ENCODE measurements around the gene TBC1D5. TPM values are rescaled to one million over a fixed set of nuclear protein-coding genes. Genes with fewer than 3 reads are reported as not detected.

Gene TBC1D5
- total RNA-seq, 4 donors from 2014 or later, result 21.3 to 86.4 (median 48.1) TPM

DNA sequence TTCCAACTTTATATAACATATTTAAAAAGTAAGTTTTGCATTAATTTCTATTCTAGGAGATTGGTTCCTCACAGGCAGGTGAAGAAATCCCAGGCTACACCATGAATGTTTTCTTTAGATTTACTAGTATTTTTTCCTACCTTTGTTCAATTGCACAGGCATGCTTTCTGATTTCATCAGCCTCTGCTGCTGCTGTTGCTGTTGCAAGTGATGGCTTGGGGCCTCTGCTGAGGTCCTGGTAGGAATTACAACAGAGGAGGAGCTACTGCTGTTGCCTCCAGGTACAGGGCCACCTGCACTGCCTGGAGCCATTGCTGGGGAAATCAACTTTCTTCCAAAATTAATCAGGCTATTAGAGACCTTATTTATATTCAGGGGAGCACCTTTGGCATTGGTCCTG lies 504.4 kb downstream of the TBC1D5 start:
- H3K27ac ChIP-seq, result no peak overlapping the region
- no peak for DNase-seq
- H3K4me1 ChIP-seq, result no peaks in the 10 kb centered on the region
- TF ChIP-seq POLR2A (IDR thresholded peaks at IDR 0.05), result no peak
- no peaks in the 10 kb centered on the region for H3K27me3 ChIP-seq
- in situ Hi-C loops (cut with MboI; ENCODE audit: low pct_ligation_motif_present in 1 of 4, low pct_unique_long_range_greater_than_20kb in 1 of 4, low sequenced_read_pairs in 3 of 4) (loop anchor here in 3 of 4 donors (10.0 to 25.0 kb wide), 4 partner anchors 401 to 633 kb away; partner anchors contain the start of gene DAZL (in 2 of the 3)), intact Hi-C loops (cut with DNase I; ENCODE audit: low total_unique reads) (no loop called here)
- H3K4me3 ChIP-seq, result no peak overlapping the region
- H3K9me3 ChIP-seq, result no peaks in the 10 kb centered on the region
- H3K36me3 ChIP-seq, result peaks cover 0 to 3% (median 0%) of the 10 kb centered on the region in 4 donors

DNA sequence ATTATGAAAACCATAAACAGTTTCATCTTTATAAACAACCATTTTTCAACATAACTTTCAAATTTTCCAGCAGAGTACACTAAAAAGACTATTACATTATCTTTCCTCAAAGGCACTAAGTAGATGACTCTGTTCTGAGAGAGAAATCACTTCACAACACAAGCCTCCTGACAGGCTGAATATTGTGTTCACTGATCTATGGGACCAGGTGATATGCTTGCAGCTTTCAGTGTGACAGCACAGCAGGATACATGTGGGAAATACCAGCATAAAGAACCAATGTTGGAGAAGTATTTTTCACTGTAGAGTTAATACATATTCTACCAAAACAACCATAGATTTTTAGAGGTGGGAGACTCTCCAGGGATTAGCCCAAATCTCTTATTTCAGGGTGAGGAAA lies 507.1 kb downstream of the TBC1D5 start:
- no peak for DNase-seq
- in situ Hi-C loops (cut with MboI; ENCODE audit: low pct_ligation_motif_present in 1 of 4, low pct_unique_long_range_greater_than_20kb in 1 of 4, low sequenced_read_pairs in 3 of 4) (loop anchor here in 3 of 4 donors (10.0 to 25.0 kb wide), 4 partner anchors 398 to 631 kb away; partner anchors contain the start of gene DAZL (in 2 of the 3)), intact Hi-C loops (cut with DNase I; ENCODE audit: low total_unique reads) (no loop called here)
- no peak for TF ChIP-seq EP300 (IDR thresholded peaks at IDR 0.05; ENCODE audit: low read depth)
- TF ChIP-seq, protein P1, sequence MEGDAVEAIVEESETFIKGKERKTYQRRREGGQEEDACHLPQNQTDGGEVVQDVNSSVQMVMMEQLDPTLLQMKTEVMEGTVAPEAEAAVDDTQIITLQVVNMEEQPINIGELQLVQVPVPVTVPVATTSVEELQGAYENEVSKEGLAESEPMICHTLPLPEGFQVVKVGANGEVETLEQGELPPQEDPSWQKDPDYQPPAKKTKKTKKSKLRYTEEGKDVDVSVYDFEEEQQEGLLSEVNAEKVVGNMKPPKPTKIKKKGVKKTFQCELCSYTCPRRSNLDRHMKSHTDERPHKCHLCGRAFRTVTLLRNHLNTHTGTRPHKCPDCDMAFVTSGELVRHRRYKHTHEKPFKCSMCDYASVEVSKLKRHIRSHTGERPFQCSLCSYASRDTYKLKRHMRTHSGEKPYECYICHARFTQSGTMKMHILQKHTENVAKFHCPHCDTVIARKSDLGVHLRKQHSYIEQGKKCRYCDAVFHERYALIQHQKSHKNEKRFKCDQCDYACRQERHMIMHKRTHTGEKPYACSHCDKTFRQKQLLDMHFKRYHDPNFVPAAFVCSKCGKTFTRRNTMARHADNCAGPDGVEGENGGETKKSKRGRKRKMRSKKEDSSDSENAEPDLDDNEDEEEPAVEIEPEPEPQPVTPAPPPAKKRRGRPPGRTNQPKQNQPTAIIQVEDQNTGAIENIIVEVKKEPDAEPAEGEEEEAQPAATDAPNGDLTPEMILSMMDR (IDR thresholded peaks at IDR 0.05), result no peak
- no peak for TF ChIP-seq POLR2A (IDR thresholded peaks at IDR 0.05)
- no peak for TF ChIP-seq POLR2AphosphoS5 (IDR thresholded peaks at IDR 0.05)
- no peaks in the 10 kb centered on the region for H3K4me1 ChIP-seq
- H3K36me3 ChIP-seq, result peaks cover 0 to 3% (median 0%) of the 10 kb centered on the region in 4 donors
- H3K9me3 ChIP-seq, result no peaks in the 10 kb centered on the region
- no peak overlapping the region for H3K27ac ChIP-seq
- no peak overlapping the region for H3K4me3 ChIP-seq
- no peaks in the 10 kb centered on the region for H3K27me3 ChIP-seq

DNA sequence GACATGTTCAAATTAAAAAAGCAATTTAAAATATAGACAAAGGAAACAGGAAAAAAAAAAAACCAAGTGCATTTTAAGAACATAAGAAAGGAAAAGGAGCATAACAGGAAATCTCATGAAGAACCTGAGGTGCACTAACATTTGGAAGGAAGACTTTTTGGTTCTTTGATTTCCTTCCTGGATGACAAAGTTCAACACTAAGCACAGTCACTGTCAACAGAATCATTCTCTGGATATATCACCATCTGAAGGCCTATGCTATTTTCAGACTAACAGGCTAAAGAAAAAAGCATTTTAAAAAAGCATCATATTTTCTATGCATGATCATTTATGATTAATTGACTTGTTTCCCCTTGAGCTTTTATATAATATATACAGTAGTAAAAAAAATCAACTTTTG lies 508.0 kb downstream of the TBC1D5 start:
- intact Hi-C loops (cut with DNase I; ENCODE audit: low total_unique reads), result no loop called here
- peaks cover 0 to 3% (median 0%) of the 10 kb centered on the region in 4 donors for H3K36me3 ChIP-seq
- in situ Hi-C loops (cut with MboI; ENCODE audit: low pct_ligation_motif_present in 1 of 4, low pct_unique_long_range_greater_than_20kb in 1 of 4, low sequenced_read_pairs in 3 of 4), result loop anchor here in 3 of 4 donors (5.0 to 25.0 kb wide), 5 partner anchors 397 to 632 kb away; partner anchors contain the start of gene DAZL (in 2 of the 3)
- no peaks in the 10 kb centered on the region for H3K27me3 ChIP-seq
- H3K9me3 ChIP-seq, result no peaks in the 10 kb centered on the region
- no peak for TF ChIP-seq EP300 (IDR thresholded peaks at IDR 0.05; ENCODE audit: low read depth)
- TF ChIP-seq, protein P1 (IDR thresholded peaks at IDR 0.05), result no peak
- TF ChIP-seq POLR2AphosphoS5 (IDR thresholded peaks at IDR 0.05), result no peak
- no peak for TF ChIP-seq POLR2A (IDR thresholded peaks at IDR 0.05)
- H3K4me3 ChIP-seq, result no peak overlapping the region
- H3K27ac ChIP-seq, result no peak overlapping the region
- no peak for DNase-seq
- H3K4me1 ChIP-seq, result no peaks in the 10 kb centered on the region

DNA sequence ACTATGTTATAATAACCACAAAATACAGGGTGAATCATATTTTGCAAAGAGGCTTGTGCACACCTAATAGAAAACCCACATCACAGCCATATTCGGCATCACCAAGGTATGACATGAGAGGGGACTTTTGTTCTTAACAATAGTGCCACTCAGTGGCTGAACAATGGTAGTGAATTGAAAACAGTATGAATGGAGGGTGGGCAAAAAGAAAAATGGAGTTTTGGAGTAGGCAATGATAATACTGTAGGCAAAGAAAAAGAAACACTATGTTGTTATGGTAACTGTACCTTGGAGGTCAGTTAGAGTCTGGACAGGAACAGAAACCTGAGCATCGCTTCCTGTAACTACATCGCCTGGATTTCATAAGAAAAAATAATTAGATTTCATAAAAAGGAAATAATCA lies 509.0 kb downstream of the TBC1D5 start:
- Histone ChIP-seq H3K9me3 (no peaks in the 10 kb centered on the region), H3K27me3 (no peaks in the 10 kb centered on the region), H3K4me3 (no peak overlapping the region), H3K36me3 (peaks cover 0 to 3% (median 0%) of the 10 kb centered on the region in 4 donors), H3K27ac (no peak overlapping the region), H3K4me1 (no peaks in the 10 kb centered on the region)
- in situ Hi-C loops (cut with MboI; ENCODE audit: low pct_ligation_motif_present in 1 of 4, low pct_unique_long_range_greater_than_20kb in 1 of 4, low sequenced_read_pairs in 3 of 4), result loop anchor here in 3 of 4 donors (5.0 to 25.0 kb wide), 5 partner anchors 396 to 631 kb away; partner anchors contain the start of gene DAZL (in 2 of the 3)
- 55 to 67% methylated on average over 3 of the region's 3 CpGs for WGBS, 2 donors (ENCODE audit: low coverage in 1 of 2)
- DNase-seq, result no peak
- intact Hi-C loops (cut with DNase I; ENCODE audit: low total_unique reads), result no loop called here
- TF ChIP-seq POLR2AphosphoS5 (IDR thresholded peaks at IDR 0.05), result no peak
- TF ChIP-seq, protein P1 (IDR thresholded peaks at IDR 0.05), result peak; percentile 42 to 74 (median 63)
- TF ChIP-seq EP300 (IDR thresholded peaks at IDR 0.05; ENCODE audit: low read depth), result no peak

DNA sequence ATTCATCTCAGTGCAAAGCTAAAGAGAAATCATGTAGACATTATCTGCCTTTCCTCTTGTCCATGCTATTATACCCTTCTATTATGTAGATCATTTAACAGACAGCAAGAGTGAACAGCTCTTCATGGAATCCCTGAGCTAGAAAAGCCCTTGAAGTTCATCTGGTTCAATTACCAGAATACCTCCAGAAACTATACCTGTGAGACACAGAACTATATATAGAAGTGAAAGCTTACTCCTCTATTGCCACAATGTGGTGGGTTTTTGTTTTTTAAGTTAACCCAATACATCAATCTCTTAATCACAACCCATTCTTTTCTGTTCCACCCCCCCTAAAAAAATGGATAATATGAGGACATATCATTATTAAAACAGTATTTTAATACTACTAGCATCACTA lies 510.0 kb downstream of the TBC1D5 start:
- H3K27me3 ChIP-seq, result no peaks in the 10 kb centered on the region
- H3K4me3 ChIP-seq, result no peak overlapping the region
- no peak for DNase-seq
- intact Hi-C loops (cut with DNase I; ENCODE audit: low total_unique reads) (no loop called here), in situ Hi-C loops (cut with MboI; ENCODE audit: low pct_ligation_motif_present in 1 of 4, low pct_unique_long_range_greater_than_20kb in 1 of 4, low sequenced_read_pairs in 3 of 4) (loop anchor here in 3 of 4 donors (5.0 to 25.0 kb wide), 5 partner anchors 395 to 630 kb away; partner anchors contain the start of gene DAZL (in 2 of the 3))
- peaks cover 0 to 2% (median 0%) of the 10 kb centered on the region in 4 donors for H3K36me3 ChIP-seq
- no peak overlapping the region for H3K27ac ChIP-seq
- no peaks in the 10 kb centered on the region for H3K4me1 ChIP-seq
- no peaks in the 10 kb centered on the region for H3K9me3 ChIP-seq
- TF ChIP-seq EP300 (IDR thresholded peaks at IDR 0.05; ENCODE audit: low read depth), result no peak
- no peak for TF ChIP-seq POLR2AphosphoS5 (IDR thresholded peaks at IDR 0.05)
- no peak for TF ChIP-seq POLR2A (IDR thresholded peaks at IDR 0.05)
- TF ChIP-seq, protein P1 (IDR thresholded peaks at IDR 0.05), result no peak
